Activated effector memory CD4-positive, alpha-beta T cell treated with anti-CD3 and anti-CD28 coated beads, Interleukin-2, amount 50 U/mL, for 16 hours (primary cell): ENCODE measurements around the gene HKDC1.
"Not testable (repeated sequence)": the region's sequence is repeated elsewhere in the genome, so short reads cannot be mapped to it uniquely, and the experiment has no call there.

Experiments
- DNase-seq: peaks from one replicate; pipeline ENCODE4 v3.0.0-alpha.2; 2020

Gene HKDC1

GRCh38 chr10:69284402-69284801 is 64.3 kb downstream of the HKDC1 start:
- not testable (repeated sequence) for DNase-seq

DNA sequence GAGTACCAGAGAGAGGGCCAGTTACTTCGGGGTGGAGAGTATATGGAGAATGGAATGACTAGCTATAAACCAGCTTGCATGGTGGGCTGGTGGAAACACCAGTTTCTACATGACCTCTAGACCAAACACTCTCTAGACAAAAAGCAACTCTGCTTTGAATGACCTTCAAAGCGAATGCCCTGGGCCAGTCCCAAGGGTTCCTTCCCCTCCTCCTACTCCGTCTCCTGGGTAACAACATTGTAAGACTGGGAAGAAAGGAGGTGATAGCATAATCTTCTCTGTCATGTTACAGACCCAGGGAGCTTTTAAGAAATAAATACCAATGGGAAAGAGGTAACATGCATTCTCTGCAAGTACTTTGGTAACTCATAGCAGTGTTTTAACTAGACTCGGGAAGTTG is 65.6 kb downstream of the HKDC1 start:
- no peak for DNase-seq

DNA sequence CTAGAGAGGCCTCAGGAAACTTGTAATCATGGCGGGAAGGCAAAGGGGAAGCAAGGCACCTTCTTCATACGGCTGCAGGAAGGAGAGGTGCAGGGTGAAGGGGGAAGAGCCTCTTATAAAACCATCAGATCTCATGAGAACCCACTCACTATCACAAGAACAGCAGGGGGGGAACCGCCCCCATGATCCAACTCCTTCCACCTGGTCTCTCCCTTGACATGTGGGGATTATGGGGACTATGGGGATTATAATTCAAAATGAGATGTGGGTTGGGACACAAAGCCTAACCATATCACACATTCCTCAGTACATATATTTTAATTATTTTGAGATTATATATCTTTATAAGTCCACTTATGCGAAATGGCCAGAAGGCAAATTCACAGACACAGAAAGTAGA is 67.0 kb downstream of the HKDC1 start:
- DNase-seq, result no peak

GRCh38 chr10:69290993-69291392 is 70.9 kb downstream of the HKDC1 start:
- no peak for DNase-seq

DNA sequence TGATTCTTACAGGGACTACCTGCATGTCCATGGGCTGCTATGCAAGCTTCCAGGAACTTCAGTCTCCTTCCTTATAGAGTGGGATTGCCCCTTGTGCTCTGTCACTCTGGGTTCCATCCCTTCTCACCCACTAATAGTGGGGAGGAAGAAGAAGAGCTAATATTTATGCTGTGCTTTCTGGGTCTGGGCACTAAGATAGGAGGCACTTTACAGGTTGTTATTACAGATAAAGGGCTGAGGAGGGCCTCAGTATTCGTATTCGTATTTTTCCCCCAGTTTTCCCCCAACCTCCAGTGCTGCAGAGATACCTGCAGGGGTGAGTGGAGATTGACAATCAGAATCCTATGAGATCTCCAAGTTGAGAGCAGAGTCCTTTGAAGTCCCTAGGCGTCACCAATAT is 72.3 kb downstream of the HKDC1 start:
- DNase-seq, result no peak

- DNase-seq, result no peak
Observed at GRCh38 chr10:69295027-69295636, 75.0 kb downstream of the HKDC1 start.

- DNase-seq, result no peak
Observed at GRCh38 chr10:69303632-69304051, 83.5 kb downstream of the HKDC1 start.

DNA sequence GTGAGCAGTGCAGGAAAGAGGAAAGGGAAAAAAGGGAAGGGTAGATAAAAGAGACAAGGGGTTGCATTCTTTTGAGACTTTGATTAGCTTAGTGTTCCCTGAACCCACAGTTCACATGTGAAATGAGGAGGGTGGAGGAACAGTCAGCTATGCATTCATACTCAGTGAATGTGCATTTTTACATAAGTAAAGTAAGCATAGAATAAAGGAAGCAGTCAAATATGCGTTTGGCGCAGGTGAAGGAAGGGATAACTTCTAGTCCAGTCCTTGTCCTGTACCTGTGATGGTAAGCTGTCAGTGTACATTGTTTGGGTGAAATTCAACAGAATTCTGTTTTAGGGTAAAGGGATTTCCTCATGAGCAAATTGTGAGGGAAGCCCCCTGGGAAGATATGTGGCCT is 86.3 kb downstream of the HKDC1 start:
- DNase-seq, result no peak

GRCh38 chr10:69307434-69307833 is 87.3 kb downstream of the HKDC1 start:
- no peak for DNase-seq

DNA sequence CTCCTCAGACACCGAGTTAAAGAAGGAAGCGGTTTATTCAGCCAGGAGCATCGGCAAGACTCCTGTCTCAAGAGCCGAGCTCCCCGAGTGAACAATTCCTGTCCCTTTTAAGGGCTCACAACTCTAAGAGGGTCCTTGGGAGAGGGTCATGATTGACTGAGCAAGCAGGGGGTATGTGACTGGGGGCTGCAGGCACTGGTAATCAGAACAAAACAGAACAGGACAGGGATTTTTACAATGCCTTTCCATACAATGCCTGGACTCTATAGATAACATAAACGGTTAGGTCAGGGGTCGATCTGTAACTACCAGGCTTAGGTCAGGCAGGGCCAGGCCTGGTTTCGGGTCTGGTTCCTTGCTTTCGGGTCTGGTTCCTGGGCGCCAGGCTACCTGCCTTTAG is 88.2 kb downstream of the HKDC1 start:
- DNase-seq, result not testable (repeated sequence)

- DNase-seq, result no peak
Observed at GRCh38 chr10:69311309-69311708, 91.2 kb downstream of the HKDC1 start.

DNA sequence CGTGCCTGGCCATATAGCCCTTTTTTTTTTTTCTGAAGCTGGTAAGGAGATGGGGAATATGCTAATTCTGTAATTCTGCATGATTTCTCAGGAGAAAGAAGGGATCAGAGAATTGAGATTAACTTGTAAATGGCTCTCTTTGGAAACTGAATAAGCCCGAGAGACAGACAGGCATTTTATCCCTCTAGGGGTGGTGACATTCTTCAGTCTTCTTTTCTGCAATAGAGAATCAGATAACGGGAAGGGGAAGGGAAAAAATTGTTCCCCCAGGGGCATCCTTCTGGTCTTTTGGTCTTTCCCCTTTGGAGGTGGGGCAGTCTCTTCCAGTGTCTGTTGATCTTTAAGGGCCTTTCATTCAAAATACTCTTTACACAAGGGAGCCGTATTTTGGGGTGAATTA is 92.4 kb downstream of the HKDC1 start:
- DNase-seq, result no peak

DNA sequence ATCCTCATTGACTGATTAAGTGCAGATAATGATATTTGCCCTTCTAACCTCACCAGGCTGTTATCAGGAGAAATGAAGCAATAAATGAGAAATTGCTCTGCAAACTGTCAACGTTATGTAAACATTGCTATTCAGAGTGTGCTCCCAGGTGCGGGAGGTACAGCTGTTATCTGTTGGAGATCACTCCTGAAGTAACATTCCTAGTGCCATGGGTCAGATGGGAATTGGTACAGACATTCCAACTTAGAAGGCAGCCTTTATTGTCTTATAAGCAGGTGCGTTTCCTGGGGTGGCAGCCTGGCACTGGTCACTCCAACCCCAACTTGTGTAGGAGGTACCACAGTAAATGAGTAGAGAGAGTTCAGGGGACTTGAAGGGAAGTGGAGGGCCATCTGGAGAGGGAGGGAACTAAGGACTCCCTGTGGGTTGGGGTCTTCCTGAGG is 95.0 kb downstream of the HKDC1 start:
- no peak for DNase-seq

- no peak for DNase-seq
Observed at GRCh38 chr10:69315610-69316312, 95.6 kb downstream of the HKDC1 start.

- DNase-seq, result no peak
Observed at GRCh38 chr10:69316313-69317059, 96.4 kb downstream of the HKDC1 start.
